ENCODE measurements around the gene TADA1.
"Not testable (repeated sequence)": the region's sequence is repeated elsewhere in the genome, so short reads cannot be mapped to it uniquely, and the experiment has no call there.

The TADA1 gene

GRCh38 chr1:166888373-166889111 is 12.5 kb upstream of the TADA1 start:
- no peak for DNase-seq

DNA sequence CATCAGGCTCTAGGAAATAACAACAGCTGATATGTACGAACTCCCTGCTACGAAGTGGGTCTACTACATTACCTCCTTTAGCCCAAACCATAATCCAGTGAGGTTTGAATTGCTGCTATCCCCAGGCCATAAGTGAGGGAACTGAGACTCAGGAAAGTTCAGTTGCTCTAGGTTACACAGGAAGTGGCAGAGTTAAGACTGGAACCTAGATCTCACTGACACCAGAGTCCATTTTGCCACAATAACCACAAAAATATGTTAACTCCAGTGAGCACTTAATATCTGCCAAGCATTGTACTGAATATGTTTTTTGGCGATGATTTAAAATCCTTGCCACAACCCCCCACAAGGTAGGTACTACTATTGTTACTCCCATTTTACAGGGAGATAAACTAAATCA is 8.9 kb upstream of the TADA1 start:
- no peak for DNase-seq

- peak; percentile 40 to 68 (median 42) for DNase-seq
Measured at GRCh38 chr1:166884040-166884642, 8.1 kb upstream of the TADA1 start.

DNA sequence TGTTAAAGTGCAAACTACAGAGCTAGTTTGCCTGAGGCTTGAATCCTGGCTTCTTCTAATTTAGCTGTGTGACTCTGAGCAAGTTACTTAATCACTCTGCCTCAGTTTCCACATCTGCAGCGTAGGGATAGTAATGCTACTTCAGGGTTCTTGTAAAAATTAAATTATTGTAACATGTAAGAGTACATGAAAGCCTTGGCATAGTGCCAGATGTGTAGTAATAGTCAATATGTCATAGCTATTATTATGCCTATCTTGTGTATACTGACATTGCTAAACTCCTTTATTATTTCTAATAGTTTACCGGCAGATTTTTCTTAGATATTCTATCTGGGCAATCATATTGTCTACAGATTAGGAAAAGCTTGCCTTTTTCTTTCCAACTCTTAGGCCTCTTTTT is 6.8 kb upstream of the TADA1 start:
- DNase-seq, result no peak

GRCh38 chr1:166878173-166878917 is 2.3 kb upstream of the TADA1 start:
- DNase-seq, result not testable (repeated sequence)

DNA sequence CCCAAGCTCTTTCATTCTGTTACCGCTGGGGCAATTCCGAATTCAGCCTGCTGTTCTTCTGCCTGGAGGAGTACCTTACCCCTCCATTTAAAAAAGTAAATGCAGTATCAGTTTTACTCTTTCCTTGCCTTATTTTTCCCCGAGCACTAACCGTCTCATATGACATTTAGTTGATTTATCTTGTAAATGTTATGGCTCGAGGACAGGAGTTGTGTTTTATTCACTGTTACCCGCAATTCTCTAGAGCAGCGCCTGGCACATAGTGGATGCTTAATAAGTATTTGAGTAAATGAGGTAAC is 425 bp upstream of the TADA1 start:
- no peak for DNase-seq

DNA sequence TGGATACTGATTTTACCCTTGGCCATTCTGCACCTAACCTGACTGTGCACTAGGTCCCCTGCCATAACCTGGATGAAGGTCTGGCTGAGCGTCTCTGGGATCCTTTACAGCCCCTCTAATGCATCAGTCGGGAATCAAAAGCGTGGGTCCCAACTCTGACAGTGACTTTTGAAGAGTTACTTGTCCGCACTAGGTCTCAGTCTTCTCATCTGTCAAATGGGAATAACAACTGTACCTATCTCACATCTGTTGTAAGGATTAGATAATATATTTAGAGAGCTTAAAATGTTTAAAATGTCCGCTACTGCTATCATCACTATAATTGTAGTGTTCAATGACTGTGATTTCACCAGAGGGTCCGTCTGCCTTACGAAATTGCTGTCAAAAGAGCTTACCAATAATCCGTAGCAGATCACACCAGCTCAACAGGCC is 746 bp downstream of the TADA1 start:
- DNase-seq, result no peak

DNA sequence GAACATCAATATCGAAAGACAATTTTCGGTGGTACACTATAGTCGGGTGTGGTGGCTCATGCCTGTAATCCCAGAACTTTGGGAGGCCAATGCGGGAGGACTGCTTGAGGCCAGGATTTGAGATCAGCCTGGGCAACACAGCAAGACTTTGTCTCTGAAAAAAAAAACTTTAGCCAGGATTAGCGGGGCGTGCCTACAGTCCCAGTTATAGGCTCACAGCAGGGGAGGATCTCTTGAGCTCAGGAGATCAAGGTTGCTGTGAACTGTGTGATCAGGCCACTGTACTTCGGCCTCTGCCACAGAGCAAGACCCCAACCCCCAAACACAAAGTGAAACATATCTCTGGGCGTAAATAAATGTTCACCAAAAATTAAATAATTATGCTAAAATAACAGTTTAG is 1.6 kb downstream of the TADA1 start:
- DNase-seq, result no peak

- DNase-seq, result no peak
Measured at GRCh38 chr1:166870584-166870983, 5.5 kb downstream of the TADA1 start.

GRCh38 chr1:166869318-166870099 is 6.6 kb downstream of the TADA1 start:
- no peak for DNase-seq

DNA sequence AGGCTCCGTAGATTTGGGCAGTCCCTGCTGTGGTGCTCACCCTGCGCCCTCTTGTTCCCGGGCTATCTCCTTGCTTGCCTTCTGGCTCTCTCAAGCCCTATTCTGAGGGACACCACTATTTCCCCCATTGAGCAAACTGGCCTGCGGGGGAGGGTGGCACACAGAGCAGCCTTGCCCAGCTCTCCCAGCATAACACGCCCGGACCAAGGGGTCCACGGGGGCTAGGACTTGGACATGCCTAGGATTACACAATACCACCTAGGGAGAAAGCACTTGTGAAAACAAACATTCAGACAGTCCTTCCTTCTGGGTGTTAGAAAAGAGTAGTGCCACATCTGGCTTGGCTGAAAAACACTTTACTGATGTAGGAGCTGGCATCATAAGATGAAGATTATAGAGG is 7.4 kb downstream of the TADA1 start:
- DNase-seq, result no peak

GRCh38 chr1:166865926-166866325 is 10.1 kb downstream of the TADA1 start:
- DNase-seq, result no peak

DNA sequence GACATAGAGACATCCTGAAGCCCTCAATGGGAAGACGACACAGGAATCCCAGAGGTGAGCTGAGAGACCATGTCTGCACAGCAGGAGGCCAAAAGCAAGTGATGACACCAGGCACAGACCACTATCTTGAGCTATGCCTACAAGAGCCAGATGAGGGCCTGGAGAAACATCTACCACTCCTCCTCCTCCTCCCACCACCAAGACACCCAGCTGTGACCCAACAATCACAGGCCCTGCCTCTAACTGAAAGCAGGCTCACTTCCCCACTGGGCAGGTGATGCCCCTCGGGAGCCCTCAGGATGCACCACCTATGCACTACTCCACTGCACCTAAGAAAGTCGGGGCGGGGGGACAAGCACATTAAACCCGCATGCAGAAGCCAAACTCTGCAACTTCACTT is 16.5 kb downstream of the TADA1 start:
- DNase-seq, result no peak

- DNase-seq, result no peak
Measured at GRCh38 chr1:166858726-166859419, 17.2 kb downstream of the TADA1 start.

DNA sequence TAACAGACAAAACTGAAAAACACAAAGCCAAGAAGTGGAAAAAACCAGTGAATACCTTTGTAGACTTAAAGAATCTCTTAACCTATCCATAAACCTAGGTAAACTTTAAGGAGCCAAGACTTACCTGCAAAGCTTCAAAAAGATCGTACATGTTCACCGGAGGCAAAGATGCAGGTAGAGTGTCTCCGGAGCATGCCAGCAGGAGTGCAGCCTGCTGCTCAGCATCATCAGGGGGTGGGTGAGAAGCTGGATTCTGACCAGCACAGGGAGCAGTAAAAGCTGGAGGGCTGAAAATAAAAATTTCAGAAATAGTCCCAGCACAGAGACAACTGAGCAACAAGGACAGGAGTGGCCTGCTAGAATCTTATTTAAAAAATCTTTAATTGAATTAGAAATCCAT is 18.1 kb downstream of the TADA1 start:
- DNase-seq, result no peak

DNA sequence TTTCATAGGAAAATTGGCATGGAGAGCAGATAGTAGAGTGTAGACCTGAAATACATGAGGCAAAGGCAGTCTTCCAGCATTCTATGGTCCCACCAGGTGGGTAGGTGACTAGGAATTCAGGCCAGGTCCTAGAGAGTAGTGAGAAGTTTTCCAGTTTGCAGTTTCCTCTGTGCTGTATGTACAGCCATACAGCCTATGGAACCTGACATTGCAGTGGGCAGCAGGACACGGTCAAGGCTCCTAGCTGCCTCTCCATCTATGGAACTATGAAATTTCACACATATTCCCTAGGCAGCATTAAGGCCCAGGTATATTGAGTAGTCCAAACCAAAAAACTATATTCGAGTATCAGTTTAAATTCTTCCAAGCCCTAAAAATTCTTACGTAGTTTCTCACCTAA is 20.5 kb downstream of the TADA1 start:
- DNase-seq, result no peak

GRCh38 chr1:166852918-166853317 is 23.1 kb downstream of the TADA1 start:
- DNase-seq, result no peak

GRCh38 chr1:166849135-166849534 is 26.9 kb downstream of the TADA1 start:
- no peak for DNase-seq

DNA sequence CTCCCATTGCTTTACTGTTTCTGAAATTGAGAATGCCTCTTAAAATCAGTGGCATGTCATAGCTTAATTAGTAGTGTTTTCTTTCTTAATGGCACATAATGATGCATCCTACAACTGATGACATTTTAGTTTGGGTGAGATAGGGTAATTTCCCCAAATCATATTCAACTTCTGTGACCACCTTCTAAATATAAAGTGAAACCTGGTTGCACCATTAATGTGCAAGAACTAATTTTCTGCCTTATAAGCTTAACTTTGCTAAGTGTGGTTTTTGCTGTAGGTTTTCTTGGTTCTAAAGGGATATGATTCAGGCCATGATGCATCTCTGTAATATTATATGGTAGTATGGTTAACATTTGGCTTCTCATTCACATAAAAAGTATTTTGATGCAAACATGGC is 27.9 kb downstream of the TADA1 start:
- no peak for DNase-seq

DNA sequence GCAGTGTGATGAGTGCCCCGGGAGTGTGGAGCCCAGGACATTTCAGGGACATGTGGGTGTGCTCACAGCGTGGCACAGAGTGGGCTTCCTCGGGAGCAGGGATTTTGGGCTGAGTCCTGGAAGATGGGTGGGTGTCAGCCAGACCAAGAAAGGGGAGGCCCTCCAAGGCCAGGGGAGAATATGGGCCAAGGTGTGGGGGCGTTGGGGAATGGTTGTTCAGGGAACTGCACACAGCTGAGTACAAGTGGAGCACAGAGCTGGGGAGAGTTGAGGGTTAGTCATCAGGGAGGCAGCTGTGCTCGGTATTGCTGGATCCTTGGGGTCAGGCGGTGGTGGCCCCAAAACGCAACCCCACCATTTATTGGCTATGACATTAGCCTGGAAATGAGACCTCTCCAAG is 31.3 kb downstream of the TADA1 start:
- DNase-seq, result no peak

DNA sequence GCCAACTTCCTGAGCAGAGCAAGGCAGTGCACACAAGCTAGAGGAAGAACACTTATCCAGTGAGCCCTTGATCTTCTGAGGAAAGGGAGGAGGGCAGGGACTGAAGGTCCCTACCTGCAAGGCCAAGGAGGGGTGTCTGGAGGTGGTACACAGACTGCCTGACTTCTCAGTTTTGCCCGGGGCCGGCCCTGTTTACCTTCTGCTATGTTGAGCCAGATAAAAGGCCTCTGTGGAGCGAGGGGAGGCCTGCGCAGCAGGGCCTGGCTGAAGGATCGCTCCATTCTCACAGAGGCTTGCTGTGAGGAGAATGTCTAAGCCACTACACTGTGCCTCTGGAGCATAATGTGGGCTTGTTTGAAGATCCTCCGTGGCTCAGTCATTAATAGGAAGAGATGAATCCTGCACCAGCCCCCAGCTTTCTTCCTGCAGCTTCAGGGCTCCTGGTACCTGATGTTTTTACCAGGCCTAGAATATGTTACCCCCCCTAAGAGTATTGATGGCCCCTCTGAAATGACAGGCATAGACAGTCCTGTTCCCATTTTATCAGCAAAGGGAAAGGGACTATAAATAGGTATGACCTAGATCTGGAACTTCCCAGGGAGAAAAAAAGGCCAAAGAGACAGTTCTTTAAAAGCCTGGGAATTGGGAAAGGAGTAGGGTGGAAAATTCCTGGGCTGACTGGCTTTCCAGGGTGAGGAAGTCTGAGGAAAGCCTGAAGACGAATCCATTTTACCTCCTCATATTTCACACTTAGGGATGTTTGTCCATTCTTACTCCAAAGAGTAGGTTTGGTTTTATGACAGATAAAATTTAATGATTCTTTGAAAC is 32.1 kb downstream of the TADA1 start:
- DNase-seq, result no peak

DNA sequence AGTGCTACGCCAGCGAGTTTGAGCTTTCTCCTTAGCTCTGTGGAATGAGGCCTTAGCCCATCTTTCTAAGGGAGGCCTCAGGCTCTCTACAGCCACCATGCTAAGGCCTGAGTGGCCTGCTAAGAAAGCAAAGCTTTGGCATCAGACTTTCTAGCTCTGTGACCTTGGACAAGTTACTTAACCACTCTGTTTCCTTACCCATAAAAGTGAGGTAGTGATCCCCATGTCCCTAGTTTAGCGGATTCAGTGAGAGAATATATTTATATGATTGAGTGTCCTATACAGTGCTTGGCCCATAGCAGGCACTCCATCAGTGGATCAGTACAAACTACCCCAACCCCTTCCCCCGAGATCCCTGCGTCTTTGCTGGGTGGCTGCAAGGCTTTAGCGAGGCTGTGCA is 32.7 kb downstream of the TADA1 start:
- no peak for DNase-seq

Data from suppressor macrophage treated with lipopolysaccharide for 1 hour (primary cell).